DMS153 (cell line): ENCODE data around the gene KRT13.

ENCODE experiments used
- DNase-seq: peaks from one replicate; lab custom pipeline; 2025; lab: John Stamatoyannopoulos, UW

KRT13 gene

GRCh38 chr17:41519501-41520224 is 14.3 kb upstream of the KRT13 start:
- DNase-seq = peak; percentile 65

GRCh38 chr17:41518789-41519449 is 13.5 kb upstream of the KRT13 start, which contains the start of gene KRT15:
KRT15 (minus strand) TSS chr17:41518890; CDS start chr17:41518827, 63 bp downstream.
- DNase-seq = no peak

DNA sequence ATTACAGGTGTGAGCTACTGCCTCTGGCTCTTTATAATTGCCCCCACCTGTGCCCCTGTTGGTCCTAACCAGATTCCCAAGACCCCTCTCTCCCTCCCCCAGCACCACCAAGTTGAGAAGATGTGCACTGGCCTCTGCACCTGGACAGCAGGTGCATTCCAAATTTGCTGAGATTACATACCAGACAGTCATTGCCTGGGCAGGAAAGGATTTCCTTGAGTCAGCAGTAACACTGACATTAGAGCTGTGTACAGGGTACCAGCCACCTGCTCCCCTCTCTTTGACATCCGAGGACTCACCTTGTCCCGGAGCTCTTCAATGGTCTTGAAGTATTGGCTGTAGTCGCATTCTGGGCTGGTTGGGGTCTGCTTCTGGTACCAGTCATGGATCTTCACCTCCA is 12.6 kb upstream of the KRT13 start:
- no peak for DNase-seq

- DNase-seq = no peak
Measured at GRCh38 chr17:41516830-41517283, 11.4 kb upstream of the KRT13 start.

DNA sequence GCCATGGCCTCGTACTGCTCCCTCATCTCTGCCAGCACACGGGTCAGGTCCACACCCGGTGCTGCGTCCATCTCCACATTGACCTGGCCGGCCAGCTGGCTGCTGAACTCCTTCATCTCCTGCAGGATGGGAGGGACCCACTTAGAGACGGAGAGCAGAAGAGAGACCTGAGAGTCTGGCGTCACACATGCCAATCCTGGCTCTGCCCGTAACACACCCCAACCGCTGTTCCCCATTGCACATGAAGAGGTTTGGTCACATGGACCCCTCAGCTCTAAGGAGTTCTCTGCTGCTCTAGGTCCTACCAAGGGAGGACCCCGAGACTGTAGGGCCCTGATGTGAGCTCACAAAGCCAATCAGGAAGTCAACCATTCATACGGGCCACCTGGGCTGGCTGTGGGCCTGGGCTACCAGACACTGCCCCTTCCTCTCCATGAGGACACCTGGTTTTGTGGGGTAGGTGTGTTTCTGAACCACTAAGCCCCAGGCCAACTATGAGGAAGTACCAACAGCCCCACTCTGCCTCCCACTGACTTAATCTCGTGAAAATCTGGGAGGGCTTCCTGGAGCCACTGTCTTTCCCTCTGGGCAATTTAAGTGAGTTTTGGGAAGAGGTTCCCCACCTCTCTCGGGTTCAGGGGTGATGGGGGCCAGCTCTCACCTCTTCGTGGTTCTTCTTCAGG is 10.9 kb upstream of the KRT13 start:
- DNase-seq = no peak

DNA sequence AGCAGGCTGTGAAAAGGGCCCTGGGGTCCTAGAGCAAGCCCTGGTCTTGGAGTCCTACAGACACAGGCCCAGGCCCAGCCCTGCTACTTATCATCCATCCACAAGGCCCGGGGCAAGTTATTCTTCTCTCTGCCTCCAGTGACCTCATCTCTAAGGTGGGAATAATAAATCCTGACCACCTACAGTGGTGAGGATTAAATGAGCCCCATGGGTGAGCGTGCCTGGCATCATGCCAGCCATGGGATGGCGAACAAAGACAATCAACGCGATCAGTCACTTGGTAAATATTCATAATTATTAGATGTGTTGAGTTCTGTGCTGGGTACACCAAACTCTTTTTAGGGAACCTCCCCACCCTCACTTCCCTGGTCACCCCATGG is 7.7 kb upstream of the KRT13 start:
- DNase-seq = peak; percentile 29

DNA sequence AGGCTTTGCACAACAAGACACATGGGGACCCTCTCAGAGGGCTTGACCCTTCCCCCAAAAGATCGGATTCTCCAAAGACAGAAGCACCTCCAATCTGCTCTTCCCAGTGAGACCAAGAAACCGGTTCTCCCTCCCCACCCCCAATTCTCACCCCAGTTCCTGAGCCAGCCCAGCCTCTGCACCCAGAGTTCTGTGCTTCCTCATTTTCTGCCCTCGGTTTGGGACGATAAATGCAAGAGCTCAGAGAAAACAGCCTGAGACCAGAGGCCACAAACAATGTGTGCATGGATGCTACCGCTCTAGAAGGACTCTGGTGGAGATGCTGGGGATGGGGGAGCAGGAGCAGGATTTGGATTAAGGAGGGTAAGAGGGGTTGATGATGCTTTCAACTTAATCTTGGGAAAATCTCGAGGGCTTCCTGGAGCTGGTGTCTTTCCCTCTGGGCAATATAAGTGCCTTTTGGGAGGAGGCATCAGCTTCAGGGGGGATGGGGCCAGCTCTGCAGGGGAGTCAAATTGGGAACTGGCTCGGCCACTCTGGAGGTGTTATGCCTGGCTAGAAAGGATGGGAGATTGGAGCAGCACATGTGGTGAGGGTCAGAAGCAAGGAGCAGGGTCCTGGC is 7.2 kb upstream of the KRT13 start:
- no peak for DNase-seq

- DNase-seq = no peak
Measured at GRCh38 chr17:41511716-41512115, 6.3 kb upstream of the KRT13 start.

GRCh38 chr17:41511116-41511515 is 5.7 kb upstream of the KRT13 start:
- peak; percentile 18 for DNase-seq

DNA sequence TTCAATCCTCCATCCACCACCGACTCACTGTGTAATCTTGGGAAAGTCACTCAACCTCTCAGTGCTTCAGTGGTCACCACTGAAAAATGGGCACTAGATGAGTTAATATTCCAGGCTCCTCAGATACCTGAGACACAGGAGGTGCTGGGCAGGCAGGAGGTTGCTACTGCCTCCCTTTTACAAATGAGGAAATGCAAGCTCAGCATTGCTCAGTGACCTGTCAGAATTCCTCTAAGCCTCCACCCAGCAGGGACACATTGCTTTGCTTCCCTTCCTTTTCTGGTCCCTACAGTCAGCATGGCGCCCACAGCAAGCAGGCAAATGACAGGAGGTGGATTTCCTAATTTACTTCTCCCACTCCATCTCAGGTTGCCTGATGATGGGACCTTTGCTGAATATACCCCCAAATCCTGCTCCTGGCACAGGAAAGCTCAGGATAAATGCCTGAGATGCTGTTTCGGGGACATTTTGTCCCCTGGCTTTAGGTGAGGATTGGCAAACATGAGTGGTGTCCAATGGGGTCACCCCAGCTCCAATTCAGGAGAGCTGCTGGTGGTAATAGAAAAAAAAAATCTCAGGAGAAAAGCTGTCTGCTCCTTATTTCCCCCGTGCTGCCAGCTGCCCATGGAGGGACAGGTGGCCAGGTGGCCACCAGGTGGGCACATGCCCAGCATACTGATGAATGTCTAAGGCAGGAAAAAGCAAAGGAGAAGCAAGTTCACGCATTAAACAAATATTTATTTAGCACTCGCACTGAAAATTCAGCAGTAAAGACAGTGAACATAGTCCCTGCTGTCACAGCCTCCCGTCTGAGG is 5.0 kb upstream of the KRT13 start:
- no peak for DNase-seq

- DNase-seq = no peak
Measured at GRCh38 chr17:41507315-41507880, 2.0 kb upstream of the KRT13 start.

- DNase-seq = no peak
Measured at GRCh38 chr17:41505809-41506767, 676 bp upstream of the KRT13 start.

- peak; percentile 60 for DNase-seq
Measured at GRCh38 chr17:41504246-41504977, 1.0 kb downstream of the KRT13 start.

DNA sequence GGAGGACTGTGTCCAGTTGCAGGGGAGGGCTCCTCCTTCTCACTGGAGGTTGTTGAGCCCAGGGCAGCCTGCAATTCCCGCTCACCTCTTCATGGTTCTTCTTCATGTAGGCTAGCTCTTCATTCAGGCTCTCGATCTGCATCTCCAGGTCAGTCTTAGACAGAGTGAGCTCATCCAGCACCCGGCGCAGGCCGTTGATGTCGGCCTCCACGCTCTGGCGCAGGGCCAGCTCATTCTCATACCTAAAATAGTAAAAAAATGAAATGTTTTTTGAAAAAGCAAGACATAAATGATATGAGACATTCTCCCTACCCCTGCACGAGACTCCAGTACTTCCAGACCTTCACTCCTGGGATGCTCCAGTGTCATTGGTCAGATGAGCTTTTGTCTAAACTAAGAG is 2.2 kb downstream of the KRT13 start:
- DNase-seq = no peak

GRCh38 chr17:41500131-41500911 is 5.1 kb downstream of the KRT13 start:
- DNase-seq = no peak

GRCh38 chr17:41499714-41500113 is 5.7 kb downstream of the KRT13 start:
- no peak for DNase-seq

DNA sequence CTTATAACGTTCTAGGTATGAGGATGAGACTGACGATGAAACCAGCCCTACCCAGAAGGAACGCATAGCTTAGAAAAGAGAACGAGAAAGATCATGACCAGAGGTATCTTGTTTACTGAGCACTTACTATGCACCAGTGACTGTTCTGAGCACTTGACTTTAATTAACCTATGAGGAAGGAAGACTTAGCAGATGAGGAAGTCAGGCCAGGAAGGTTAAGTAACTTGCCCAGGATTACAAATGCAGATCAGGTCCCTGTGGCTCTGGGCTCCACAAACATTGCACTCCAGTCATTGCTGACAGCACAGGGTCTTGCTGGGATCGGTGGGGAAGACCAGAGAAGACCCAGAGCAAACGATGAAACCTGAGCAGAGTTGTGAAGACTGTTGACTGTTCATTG is 7.1 kb downstream of the KRT13 start:
- no peak for DNase-seq

DNA sequence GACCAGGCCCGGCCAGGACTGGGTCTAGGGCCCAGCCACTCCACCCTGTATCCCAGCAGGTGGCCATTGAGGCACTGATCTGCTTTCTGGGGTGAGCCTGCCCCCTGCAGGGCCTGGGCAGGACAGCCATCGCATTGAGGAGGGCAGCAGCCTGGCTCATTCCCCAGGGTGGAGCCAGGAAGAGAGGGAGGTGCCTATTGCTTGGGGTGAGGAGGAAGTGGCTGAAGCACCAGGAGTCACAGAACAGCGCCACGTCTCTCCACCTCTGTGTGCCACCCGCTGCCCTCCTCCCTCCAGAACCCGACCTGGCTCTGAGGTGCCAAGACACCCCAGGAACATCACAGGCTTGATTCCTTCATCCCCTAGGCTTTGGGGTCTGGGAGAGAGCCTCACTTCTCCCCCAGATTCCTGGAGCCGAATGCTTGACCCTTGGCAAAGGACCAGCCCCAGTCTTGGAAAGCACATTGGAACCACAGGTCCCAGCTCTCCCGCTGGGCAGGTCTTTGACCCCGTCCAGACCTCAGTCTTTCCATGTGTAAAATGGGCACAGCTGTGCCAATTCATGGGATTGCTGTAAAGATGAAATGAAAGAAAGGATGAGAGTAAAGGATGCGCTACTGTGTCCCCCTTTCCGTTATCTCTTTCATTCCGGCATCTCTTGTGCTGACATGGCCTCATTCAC is 8.5 kb downstream of the KRT13 start:
- DNase-seq = peak; percentile 90
